Nephron (organoid): ENCODE results near the gene ATP1A2.

ENCODE experiments used
- H3K27ac Mint-ChIP-seq, 3 experiments: 2 replicates each; pipeline ENCODE4 v1.8.0; 2020; ENCODE audit warnings: mixed read lengths in 3 of 3, mild to moderate bottlenecking in 2 of 3, moderate library complexity in 1 of 3
- H3K27me3 Mint-ChIP-seq: 2 replicates; pipeline ENCODE4 v1.8.0; 2021; ENCODE audit warnings: low read depth, mild to moderate bottlenecking, moderate library complexity, mixed read lengths
- H3K36me3 Mint-ChIP-seq: 2 replicates; pipeline ENCODE4 v1.8.0; 2020; ENCODE audit warnings: low read depth, mixed read lengths
- H3K4me1 Mint-ChIP-seq: 2 replicates; pipeline ENCODE4 v1.8.0; 2020; ENCODE audit warnings: mixed read lengths
- H3K4me3 Mint-ChIP-seq, 3 experiments: 2 replicates each; pipeline ENCODE4 v1.8.0; 2020; ENCODE audit warnings: mild to moderate bottlenecking in 3 of 3, mixed read lengths in 3 of 3, moderate library complexity in 2 of 3
- H3K9me3 Mint-ChIP-seq: 2 replicates; pipeline ENCODE4 v1.8.0; 2020; ENCODE audit warnings: mixed read lengths
- CTCF ChIP-seq, 3 experiments: fragments of 200-600 bp; sonication (generic); IDR thresholded peaks; one replicate each; pipeline ENCODE4 v1.5.0; 2021; ENCODE audit warnings: antibody characterized with exemption in 3 of 3; ENCODE audit not compliant: unreplicated experiment in 3 of 3

Gene ATP1A2

GRCh38 chr1:160162931-160163330, 47.4 kb downstream of the ATP1A2 start:
- peaks cover 23% of the 10 kb centered on the region for H3K4me1 Mint-ChIP-seq
- H3K4me3 Mint-ChIP-seq = no peak overlapping the region
- H3K27me3 Mint-ChIP-seq = peaks cover 11% of the 10 kb centered on the region
- H3K36me3 Mint-ChIP-seq = no peaks in the 10 kb centered on the region
- no peak overlapping the region for H3K27ac Mint-ChIP-seq
- no peaks in the 10 kb centered on the region for H3K9me3 Mint-ChIP-seq
- no peak for TF ChIP-seq CTCF (IDR thresholded peaks at IDR 0.05; ENCODE audit: unreplicated experiment in 3 of 3)

GRCh38 chr1:160163615-160164014, 48.1 kb downstream of the ATP1A2 start:
- Mint-ChIP-seq H3K4me1 (peaks cover 21% of the 10 kb centered on the region), H3K27ac (no peak overlapping the region), H3K27me3 (peaks cover 11% of the 10 kb centered on the region), H3K4me3 (no peak overlapping the region), H3K9me3 (no peaks in the 10 kb centered on the region), H3K36me3 (no peaks in the 10 kb centered on the region)
- TF ChIP-seq CTCF (IDR thresholded peaks at IDR 0.05; ENCODE audit: unreplicated experiment in 3 of 3) = no peak

- H3K4me3 Mint-ChIP-seq = no peak overlapping the region
- H3K4me1 Mint-ChIP-seq = peaks cover 23% of the 10 kb centered on the region
- no peak for TF ChIP-seq CTCF (IDR thresholded peaks at IDR 0.05; ENCODE audit: unreplicated experiment in 3 of 3)
- no peaks in the 10 kb centered on the region for H3K9me3 Mint-ChIP-seq
- no peak overlapping the region for H3K27ac Mint-ChIP-seq
- no peaks in the 10 kb centered on the region for H3K36me3 Mint-ChIP-seq
- peaks cover 11% of the 10 kb centered on the region for H3K27me3 Mint-ChIP-seq
These were observed 48.6 kb downstream of the ATP1A2 start for GRCh38 chr1:160164121-160164520.

GRCh38 chr1:160166166-160166868, 50.8 kb downstream of the ATP1A2 start:
- Mint-ChIP-seq H3K36me3 (no peaks in the 10 kb centered on the region), H3K27me3 (peaks cover 19% of the 10 kb centered on the region), H3K4me1 (peaks cover 30% of the 10 kb centered on the region), H3K9me3 (no peaks in the 10 kb centered on the region), H3K4me3 (no peak overlapping the region), H3K27ac (peak overlapping the region in 1 of 3 experiments; percentile 1)
- TF ChIP-seq CTCF (IDR thresholded peaks at IDR 0.05; ENCODE audit: unreplicated experiment in 3 of 3) = no peak

GRCh38 chr1:160167056-160167455, 51.5 kb downstream of the ATP1A2 start:
- no peaks in the 10 kb centered on the region for H3K9me3 Mint-ChIP-seq
- peak overlapping the region in 2 of 3 experiments; percentile 43 to 50 for H3K27ac Mint-ChIP-seq
- no peak for TF ChIP-seq CTCF (IDR thresholded peaks at IDR 0.05; ENCODE audit: unreplicated experiment in 3 of 3)
- no peak overlapping the region for H3K4me3 Mint-ChIP-seq
- no peaks in the 10 kb centered on the region for H3K36me3 Mint-ChIP-seq
- H3K27me3 Mint-ChIP-seq = peaks cover 20% of the 10 kb centered on the region
- peaks cover 30% of the 10 kb centered on the region for H3K4me1 Mint-ChIP-seq

- no peak for TF ChIP-seq CTCF (IDR thresholded peaks at IDR 0.05; ENCODE audit: unreplicated experiment in 3 of 3)
- H3K27me3 Mint-ChIP-seq = peaks cover 20% of the 10 kb centered on the region
- H3K4me1 Mint-ChIP-seq = peaks cover 30% of the 10 kb centered on the region
- H3K27ac Mint-ChIP-seq = peak overlapping the region; percentile 18 to 59 (median 50)
- H3K9me3 Mint-ChIP-seq = no peaks in the 10 kb centered on the region
- H3K4me3 Mint-ChIP-seq = no peak overlapping the region
- H3K36me3 Mint-ChIP-seq = no peaks in the 10 kb centered on the region
These were observed 52.0 kb downstream of the ATP1A2 start for GRCh38 chr1:160167580-160167979.
